Suprapubic skin (tissue), 3 donors: Measurements from ENCODE around the gene LRRC1.

ENCODE experiments used
- CTCF ChIP-seq, 2 donors: fragments of 200-600 bp in 1 of 2; fragments of 450-650 bp in 1 of 2; sonication (generic) in 1 of 2; IDR thresholded peaks; one replicate each; pipeline ENCODE4 v1.5.1; 2016 to 2019; ENCODE audit warnings: antibody characterized with exemption in 2 of 2, mild to moderate bottlenecking in 1 of 2, moderate library complexity in 1 of 2
- POLR2AphosphoS5 ChIP-seq, 3 donors: sonication (generic); formaldehyde crosslinking; IDR thresholded peaks; one replicate each; pipeline ENCODE4 v1.6.1; 2017; ENCODE audit warnings: antibody characterized with exemption in 3 of 3

GRCh38 chr6:53903357-53903756 lies 108.6 kb downstream of the LRRC1 start:
- TF ChIP-seq CTCF (IDR thresholded peaks at IDR 0.05) (no peak), POLR2AphosphoS5 (IDR thresholded peaks at IDR 0.05) (no peak)
